Measurements from ENCODE around the gene MUC6. TPM values are rescaled to one million over a fixed set of nuclear protein-coding genes. Genes with fewer than 3 reads are reported as not detected.
"Not testable (repeated sequence)": the region's sequence is repeated elsewhere in the genome, so short reads cannot be mapped to it uniquely, and the experiment has no call there.

The MUC6 gene
- polyA plus RNA-seq, 1 of the 3 experiments (the other 2 are of a cell fraction): not detected

- TF ChIP-seq TAF1 (IDR thresholded peaks at IDR 0.05; ENCODE audit: borderline replicate concordance, low read depth, low read length): no peak
- no peak for TF ChIP-seq USF2 (IDR thresholded peaks at IDR 0.05; ENCODE audit: borderline replicate concordance, low read depth, low read length)
- TF ChIP-seq FOXM1 (IDR thresholded peaks at IDR 0.05; ENCODE audit: low read depth): no peak
- no peak for TF ChIP-seq RXRA (IDR thresholded peaks at IDR 0.05; ENCODE audit: borderline replicate concordance, low read depth)
- TF ChIP-seq ELF1 (IDR thresholded peaks at IDR 0.05): no peak
- TF ChIP-seq EP300 (IDR thresholded peaks at IDR 0.05; ENCODE audit: borderline replicate concordance in 1 of 2, low read depth in 1 of 2, low read length in 1 of 2): no peak
- TF ChIP-seq CHD2 (IDR thresholded peaks at IDR 0.05; ENCODE audit: low read length, partially characterized antibody): no peak
Observed at GRCh38 chr11:975827-976226, 60.7 kb downstream of the MUC6 start (continued).

- 90% methylated on average over 41 of the region's 41 CpGs for WGBS (ENCODE audit: low lambda C conversion rate)
- H3K27ac ChIP-seq (ENCODE audit: low read depth in 2 of 2, low read length in 1 of 2); H2AFZ ChIP-seq (ENCODE audit: low read depth); H3K4me1 ChIP-seq (ENCODE audit: control insufficient read depth in 1 of 2, insufficient read depth in 2 of 2, low read depth in 1 of 2, low read length in 1 of 2); CTCF ChIA-PET; POLR2A ChIA-PET; H4K20me1 ChIP-seq (ENCODE audit: insufficient read depth); DNase-seq; H3K9me3 ChIP-seq; H3K9ac ChIP-seq; H3K27me3 ChIP-seq (ENCODE audit: insufficient read depth); H3K9me2 ChIP-seq; H3K79me2 ChIP-seq (ENCODE audit: insufficient read depth); H3F3A ChIP-seq (replicated peaks; ENCODE audit: insufficient read depth); H3K4me3 ChIP-seq (ENCODE audit: low read depth in 2 of 2, low read length in 1 of 2); H3K4me2 ChIP-seq: not testable (repeated sequence)
- peaks cover 0 to 51% of the 10 kb centered on the region in 2 experiments for H3K36me3 ChIP-seq (replicated peaks in 1 of 2; ENCODE audit: control insufficient read depth in 1 of 2, insufficient read depth in 2 of 2, low read length in 1 of 2)
Observed at GRCh38 chr11:975376-975775, 61.1 kb downstream of the MUC6 start.

GRCh38 chr11:973237-973636, 63.3 kb downstream of the MUC6 start:
- H3K36me3 ChIP-seq (replicated peaks in 1 of 2; ENCODE audit: control insufficient read depth in 1 of 2, insufficient read depth in 2 of 2, low read length in 1 of 2): peaks cover 0 to 47% of the 10 kb centered on the region in 2 experiments
- DNase-seq: no peak
- TF ChIP-seq TAF1 (IDR thresholded peaks at IDR 0.05; ENCODE audit: borderline replicate concordance, low read depth, low read length) (no peak), ELF1 (IDR thresholded peaks at IDR 0.05) (no peak), MAX (IDR thresholded peaks at IDR 0.05; ENCODE audit: low read depth) (no peak), JUND (IDR thresholded peaks at IDR 0.05) (no peak), USF1 (IDR thresholded peaks at IDR 0.05; ENCODE audit: borderline replicate concordance, low read depth) (no peak), RXRA (IDR thresholded peaks at IDR 0.05; ENCODE audit: borderline replicate concordance, low read depth) (no peak), RCOR1 (IDR thresholded peaks at IDR 0.05; ENCODE audit: low read length) (no peak)
- no peak overlapping the region for H3K4me3 ChIP-seq (ENCODE audit: low read depth in 2 of 2, low read length in 1 of 2)
- no peak overlapping the region for H3K9ac ChIP-seq
- peaks cover 9% of the 10 kb centered on the region; the same call in 1 of the 2 replicates for H4K20me1 ChIP-seq (ENCODE audit: insufficient read depth)
- ChIA-PET POLR2A (no interaction called here), CTCF (interaction anchor here (1.9 kb wide), 1 partner anchor 18 kb away, joined by 4 read pairs; no protein-coding TSS in a partner anchor)
- H3K4me2 ChIP-seq: no peak overlapping the region
- H3K4me1 ChIP-seq (ENCODE audit: control insufficient read depth in 1 of 2, insufficient read depth in 2 of 2, low read depth in 1 of 2, low read length in 1 of 2): peaks cover 0 to 16% of the 10 kb centered on the region in 2 experiments; a peak in 1 of 4 replicates
- 86% methylated on average over 9 of the region's 11 CpGs for WGBS (ENCODE audit: low lambda C conversion rate)
- no peak overlapping the region for H3K27ac ChIP-seq (ENCODE audit: low read depth in 2 of 2, low read length in 1 of 2)
- H3K9me2 ChIP-seq: no peaks in the 10 kb centered on the region
- no peaks in the 10 kb centered on the region for H3K27me3 ChIP-seq (ENCODE audit: insufficient read depth)
- H3K9me3 ChIP-seq: no peaks in the 10 kb centered on the region
- H3F3A ChIP-seq (replicated peaks; ENCODE audit: insufficient read depth): no peaks in the 10 kb centered on the region
- H3K79me2 ChIP-seq (ENCODE audit: insufficient read depth): peaks cover 10% of the 10 kb centered on the region
- H2AFZ ChIP-seq (ENCODE audit: low read depth): no peak overlapping the region

Measured in SK-N-SH (cell line).